Measurements from ENCODE around the gene AHRR. TPM values are rescaled to one million over a fixed set of nuclear protein-coding genes. Genes with fewer than 3 reads are reported as not detected.
"Not testable (repeated sequence)": the region's sequence is repeated elsewhere in the genome, so short reads cannot be mapped to it uniquely, and the experiment has no call there.

Gene AHRR
- total RNA-seq, 4 donors from 2014 or later = 1.3 to 8.8 (median 1.5) TPM

DNA sequence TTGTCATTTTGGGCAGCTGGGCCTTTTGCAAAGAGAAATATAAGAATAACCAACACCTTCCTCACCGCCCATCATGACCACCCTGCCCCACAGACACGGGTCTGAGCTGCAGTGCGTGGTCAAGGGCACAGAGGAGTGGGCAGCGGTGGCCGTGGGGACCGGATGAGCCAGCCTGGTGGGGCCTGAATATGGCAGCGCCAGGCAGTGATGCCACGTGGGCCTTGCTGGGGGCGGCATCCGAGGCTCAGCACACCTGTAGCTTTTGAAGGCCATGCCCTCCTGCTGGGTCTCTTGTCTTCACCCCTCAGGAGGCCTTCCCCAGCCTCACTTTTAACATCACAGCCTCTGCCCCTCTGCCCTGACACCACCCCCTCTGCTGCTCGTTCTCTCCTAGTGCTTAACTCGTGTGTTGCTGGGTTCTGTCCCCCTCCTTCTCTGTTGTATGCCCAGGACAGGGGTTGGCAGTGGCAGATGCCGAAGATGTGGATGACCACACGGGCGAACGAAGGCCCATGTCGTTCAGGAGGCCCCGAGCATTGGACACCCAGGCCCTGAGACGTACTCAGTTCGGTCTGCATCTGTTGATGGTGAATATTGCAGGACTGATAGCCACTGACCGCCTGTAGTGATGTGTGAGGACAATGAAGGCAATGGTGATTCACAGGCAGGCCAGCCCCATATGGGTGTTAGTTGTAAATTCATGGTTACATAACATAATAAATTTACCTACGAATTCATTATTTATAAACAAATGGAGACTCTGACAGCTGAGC lies 46.0 kb downstream of the AHRR start:
- intact Hi-C loops (cut with DNase I; ENCODE audit: low total_unique reads) (no loop called here), in situ Hi-C loops (cut with MboI; ENCODE audit: low pct_ligation_motif_present in 1 of 4, low pct_unique_long_range_greater_than_20kb in 1 of 4, low sequenced_read_pairs in 3 of 4) (no loop called here)
- Histone ChIP-seq H3K4me3 (no peak overlapping the region), H3K27me3 (no peaks in the 10 kb centered on the region), H3K27ac (no peak overlapping the region), H3K4me1 (peaks cover 0 to 11% (median 5%) of the 10 kb centered on the region in 4 donors), H3K9me3 (peaks cover 0 to 3% of the 10 kb centered on the region in 2 donors), H3K36me3 (no peaks in the 10 kb centered on the region)
- peak; percentile 5 for DNase-seq
- TF ChIP-seq POLR2A (IDR thresholded peaks at IDR 0.05) (no peak), EP300 (IDR thresholded peaks at IDR 0.05; ENCODE audit: low read depth) (no peak), POLR2AphosphoS5 (IDR thresholded peaks at IDR 0.05) (no peak)
- TF ChIP-seq, protein P1, sequence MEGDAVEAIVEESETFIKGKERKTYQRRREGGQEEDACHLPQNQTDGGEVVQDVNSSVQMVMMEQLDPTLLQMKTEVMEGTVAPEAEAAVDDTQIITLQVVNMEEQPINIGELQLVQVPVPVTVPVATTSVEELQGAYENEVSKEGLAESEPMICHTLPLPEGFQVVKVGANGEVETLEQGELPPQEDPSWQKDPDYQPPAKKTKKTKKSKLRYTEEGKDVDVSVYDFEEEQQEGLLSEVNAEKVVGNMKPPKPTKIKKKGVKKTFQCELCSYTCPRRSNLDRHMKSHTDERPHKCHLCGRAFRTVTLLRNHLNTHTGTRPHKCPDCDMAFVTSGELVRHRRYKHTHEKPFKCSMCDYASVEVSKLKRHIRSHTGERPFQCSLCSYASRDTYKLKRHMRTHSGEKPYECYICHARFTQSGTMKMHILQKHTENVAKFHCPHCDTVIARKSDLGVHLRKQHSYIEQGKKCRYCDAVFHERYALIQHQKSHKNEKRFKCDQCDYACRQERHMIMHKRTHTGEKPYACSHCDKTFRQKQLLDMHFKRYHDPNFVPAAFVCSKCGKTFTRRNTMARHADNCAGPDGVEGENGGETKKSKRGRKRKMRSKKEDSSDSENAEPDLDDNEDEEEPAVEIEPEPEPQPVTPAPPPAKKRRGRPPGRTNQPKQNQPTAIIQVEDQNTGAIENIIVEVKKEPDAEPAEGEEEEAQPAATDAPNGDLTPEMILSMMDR (IDR thresholded peaks at IDR 0.05) = no peak
- WGBS, 2 donors (ENCODE audit: low coverage in 1 of 2) = 79 to 83% methylated on average over 5 to 22 of the region's 22 CpGs

DNA sequence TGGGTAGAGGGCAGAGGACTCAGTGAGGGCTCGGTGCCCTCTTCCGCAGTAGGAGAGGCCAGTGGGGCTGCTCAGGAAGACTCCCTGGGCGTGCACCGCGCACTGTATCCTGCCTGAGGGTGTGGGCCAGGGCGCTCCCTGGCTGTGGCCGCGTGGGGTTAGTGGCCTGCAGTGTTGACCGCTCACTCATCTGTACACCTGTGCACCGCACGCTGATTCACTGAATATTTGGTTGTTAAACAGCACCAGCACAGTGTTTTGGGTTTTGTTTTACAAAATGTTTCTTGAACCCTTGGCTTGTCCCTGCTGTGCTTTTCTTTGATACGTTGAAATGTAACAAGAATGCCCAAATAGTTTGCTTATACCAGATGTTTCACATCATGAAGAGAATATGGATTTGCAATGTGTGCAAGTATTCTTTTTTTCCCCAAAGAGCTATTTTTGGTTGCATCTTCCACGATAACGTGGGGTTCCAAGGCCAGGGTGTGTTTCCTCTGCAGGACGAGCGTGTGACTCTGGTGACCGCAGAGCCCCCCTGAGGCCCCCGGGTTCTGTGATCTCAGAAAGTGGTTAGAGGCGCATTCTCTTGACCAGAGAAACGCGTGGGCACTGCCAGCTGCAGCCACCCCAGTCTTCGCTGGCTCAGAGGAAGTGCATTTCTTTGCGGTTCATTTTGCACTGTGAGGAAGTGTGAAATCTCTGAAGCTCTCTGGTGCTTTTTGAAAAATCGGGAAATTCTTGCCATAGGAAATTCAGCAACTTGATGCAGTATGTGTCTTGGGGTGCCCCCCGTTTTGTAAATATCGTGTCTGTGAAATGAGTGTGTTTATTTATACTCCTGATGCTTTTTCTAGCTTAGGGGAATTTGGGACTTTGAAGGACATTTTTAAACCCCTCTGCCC lies 46.9 kb downstream of the AHRR start:
- WGBS, 2 donors (ENCODE audit: low coverage in 1 of 2) = 59 to 78% methylated on average over 5 to 26 of the region's 26 CpGs
- H3K9me3 ChIP-seq = peaks cover 0 to 3% of the 10 kb centered on the region in 2 donors
- H3K27ac ChIP-seq = no peak overlapping the region
- no peak for TF ChIP-seq POLR2A (IDR thresholded peaks at IDR 0.05)
- intact Hi-C loops (cut with DNase I; ENCODE audit: low total_unique reads) = no loop called here
- in situ Hi-C loops (cut with MboI; ENCODE audit: low pct_ligation_motif_present in 1 of 4, low pct_unique_long_range_greater_than_20kb in 1 of 4, low sequenced_read_pairs in 3 of 4) = no loop called here
- no peaks in the 10 kb centered on the region for H3K36me3 ChIP-seq
- H3K27me3 ChIP-seq = peaks cover 6% of the 10 kb centered on the region
- H3K4me3 ChIP-seq = no peak overlapping the region
- DNase-seq = peak; percentile 10
- H3K4me1 ChIP-seq = peaks cover 0 to 15% (median 7%) of the 10 kb centered on the region in 4 donors

DNA sequence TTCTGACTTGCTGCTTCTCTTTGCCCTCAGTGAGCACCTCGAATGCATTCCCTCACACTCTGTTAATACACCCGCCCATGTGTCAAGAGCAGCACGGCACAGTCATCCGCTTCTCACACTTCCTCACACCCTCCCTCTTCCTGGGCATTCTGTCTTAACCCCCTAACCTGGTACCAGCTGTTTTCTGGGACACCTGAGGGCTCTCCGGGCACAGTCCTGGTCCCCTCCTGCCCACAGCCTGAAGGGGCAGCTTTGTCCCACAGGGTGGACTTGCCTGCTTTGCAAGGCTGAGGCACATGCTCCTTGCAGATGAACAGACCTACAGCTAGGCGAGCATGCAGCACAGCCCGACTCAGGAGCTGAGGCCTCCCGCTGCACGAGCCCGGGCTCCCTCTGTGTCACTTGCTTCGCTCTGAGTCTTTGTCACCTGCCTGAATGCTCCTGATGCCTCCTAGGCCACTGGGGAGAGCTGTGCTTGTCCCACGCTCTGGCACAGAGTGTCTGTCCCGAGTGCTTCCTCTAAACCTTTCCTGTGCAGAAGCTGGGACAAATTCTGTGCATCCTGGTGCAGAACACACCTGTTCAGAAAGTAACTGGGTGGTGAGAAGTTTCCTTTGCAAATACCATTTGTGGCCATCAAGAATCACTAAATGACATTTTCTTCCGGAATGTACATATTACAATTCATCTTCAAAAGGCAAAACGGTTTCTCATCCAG lies 47.8 kb downstream of the AHRR start:
- Histone ChIP-seq H3K4me3 (no peak overlapping the region), H3K27ac (no peak overlapping the region), H3K36me3 (no peaks in the 10 kb centered on the region), H3K27me3 (peaks cover 14% of the 10 kb centered on the region), H3K4me1 (peaks cover 0 to 21% (median 10%) of the 10 kb centered on the region in 4 donors), H3K9me3 (no peaks in the 10 kb centered on the region)
- TF ChIP-seq POLR2A (IDR thresholded peaks at IDR 0.05) (no peak), POLR2AphosphoS5 (IDR thresholded peaks at IDR 0.05) (no peak)
- intact Hi-C loops (cut with DNase I; ENCODE audit: low total_unique reads) (no loop called here), in situ Hi-C loops (cut with MboI; ENCODE audit: low pct_ligation_motif_present in 1 of 4, low pct_unique_long_range_greater_than_20kb in 1 of 4, low sequenced_read_pairs in 3 of 4) (no loop called here)
- 62% methylated on average over 2 to 15 of the region's 15 CpGs for WGBS, 2 donors (ENCODE audit: low coverage in 1 of 2)
- DNase-seq = peak; percentile 8

DNA sequence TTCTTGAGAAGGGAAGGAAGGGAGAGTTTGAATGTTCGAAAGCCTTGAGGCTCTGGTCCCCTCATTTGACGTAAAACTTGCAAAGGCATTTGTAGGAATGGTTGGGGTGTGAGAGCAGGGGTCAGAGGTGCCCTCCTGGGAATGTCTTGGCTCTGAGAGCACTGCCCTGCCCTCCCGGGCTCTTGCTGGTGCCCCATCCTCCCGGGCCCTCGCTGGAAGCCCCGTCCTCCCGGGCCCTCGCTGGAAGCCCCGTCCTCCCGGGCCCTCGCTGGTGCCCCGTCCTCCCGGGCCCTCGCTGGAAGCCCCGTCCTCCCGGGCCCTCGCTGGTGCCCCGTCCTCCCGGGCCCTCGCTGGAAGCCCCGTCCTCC lies 48.3 kb downstream of the AHRR start:
- H3K27ac ChIP-seq; DNase-seq; H3K9me3 ChIP-seq; H3K36me3 ChIP-seq; H3K4me3 ChIP-seq; in situ Hi-C loops (cut with MboI; ENCODE audit: low pct_ligation_motif_present in 1 of 4, low pct_unique_long_range_greater_than_20kb in 1 of 4, low sequenced_read_pairs in 3 of 4); intact Hi-C loops (cut with DNase I; ENCODE audit: low total_unique reads): not testable (repeated sequence)
- 52 to 78% methylated on average over 4 to 12 of the region's 21 CpGs for WGBS, 2 donors (ENCODE audit: low coverage in 1 of 2)
- peaks cover 20% of the 10 kb centered on the region for H3K27me3 ChIP-seq
- peaks cover 0 to 22% (median 10%) of the 10 kb centered on the region in 4 donors for H3K4me1 ChIP-seq

DNA sequence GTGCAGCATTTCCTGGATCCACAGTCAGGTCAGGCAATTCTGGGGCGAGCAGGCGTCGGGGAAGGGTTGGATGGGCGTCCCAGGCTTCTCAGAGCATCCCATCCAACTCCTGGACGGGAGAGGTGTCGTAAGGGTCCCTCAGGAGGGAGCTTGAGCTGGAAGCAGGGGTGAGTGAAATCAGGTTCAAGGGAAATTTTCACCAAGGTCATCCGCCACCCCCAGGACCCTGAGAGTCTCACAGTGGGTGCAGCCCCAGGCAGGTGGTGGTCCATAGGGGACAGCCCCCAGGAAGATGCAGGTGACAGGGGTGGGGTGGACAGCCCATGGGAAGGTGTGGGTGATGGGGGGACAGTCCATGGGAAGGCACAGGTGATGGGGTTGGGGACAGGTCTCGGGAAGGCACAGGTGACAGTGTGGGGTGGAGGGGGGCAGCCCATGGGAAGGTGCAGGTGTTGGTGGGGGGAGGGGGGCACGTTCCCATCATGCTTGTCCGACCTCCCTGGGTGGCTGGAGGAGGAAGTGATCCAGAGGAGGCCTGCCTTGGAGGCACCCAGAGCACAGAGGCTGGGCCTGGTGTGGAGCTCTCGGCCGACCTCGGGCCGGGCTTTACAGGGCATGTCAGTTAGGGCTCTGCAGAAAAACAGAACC lies 48.9 kb downstream of the AHRR start:
- H3K9me3 ChIP-seq = no peaks in the 10 kb centered on the region
- no peaks in the 10 kb centered on the region for H3K36me3 ChIP-seq
- 84% methylated on average over 14 of the region's 14 CpGs; no CpG with 5 or more reads in 1 of the 2 donors for WGBS, 2 donors (ENCODE audit: low coverage in 1 of 2)
- DNase-seq = peak; percentile 3
- no peak overlapping the region for H3K4me3 ChIP-seq
- H3K27ac ChIP-seq = no peak overlapping the region
- intact Hi-C loops (cut with DNase I; ENCODE audit: low total_unique reads) (no loop called here), in situ Hi-C loops (cut with MboI; ENCODE audit: low pct_ligation_motif_present in 1 of 4, low pct_unique_long_range_greater_than_20kb in 1 of 4, low sequenced_read_pairs in 3 of 4) (no loop called here)
- TF ChIP-seq EP300 (IDR thresholded peaks at IDR 0.05; ENCODE audit: low read depth) = no peak
- no peak for TF ChIP-seq POLR2A (IDR thresholded peaks at IDR 0.05)
- TF ChIP-seq POLR2AphosphoS5 (IDR thresholded peaks at IDR 0.05) = no peak
- TF ChIP-seq, protein P1 (IDR thresholded peaks at IDR 0.05) = no peak
- H3K4me1 ChIP-seq = peaks cover 0 to 22% (median 10%) of the 10 kb centered on the region in 4 donors
- peaks cover 21% of the 10 kb centered on the region for H3K27me3 ChIP-seq

Data from transverse colon (tissue), 4 donors.